ENCODE results near the gene CACNA1H.

The CACNA1H gene

GRCh38 chr16:1150511-1150982, 2.4 kb upstream of the CACNA1H start:
- TF ChIP-seq CTCF (conservative IDR thresholded peaks at IDR 0.05) = no peak
- no peak overlapping the region for H3K27ac ChIP-seq

GRCh38 chr16:1151424-1152122, 1.3 kb upstream of the CACNA1H start:
- H3K27ac ChIP-seq = peak overlapping the region; percentile 21; the same call in 1 of the 2 replicates
- no peak for TF ChIP-seq CTCF (conservative IDR thresholded peaks at IDR 0.05)

DNA sequence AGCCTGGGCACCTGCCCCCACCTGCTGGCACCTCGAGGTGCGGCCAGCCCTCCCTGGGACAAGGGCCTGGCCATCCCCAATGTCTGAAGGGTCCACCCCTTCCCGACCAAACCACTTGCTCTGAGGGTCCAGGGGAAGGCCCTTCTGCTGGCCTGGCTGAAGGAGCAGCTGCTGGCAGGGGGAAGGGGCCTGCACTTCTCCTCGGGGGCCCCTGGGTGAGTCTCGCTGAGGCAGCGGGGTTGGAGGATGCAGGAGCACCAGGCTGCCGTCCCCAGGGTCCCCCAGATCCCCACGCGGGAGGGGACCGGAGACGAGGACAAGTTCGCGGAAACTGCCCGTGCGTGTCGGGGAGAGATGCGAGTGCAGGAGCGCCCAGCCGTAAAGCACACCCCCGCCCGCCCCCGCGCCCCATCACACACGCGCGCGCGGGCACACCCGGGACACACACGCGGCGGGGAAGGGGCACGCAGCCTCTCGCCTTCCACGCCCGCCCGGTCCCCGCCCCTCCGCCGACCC, 725 bp upstream of the CACNA1H start:
- no peak for TF ChIP-seq CTCF (conservative IDR thresholded peaks at IDR 0.05)
- peak overlapping the region; percentile 21; the same call in 1 of the 2 replicates for H3K27ac ChIP-seq

GRCh38 chr16:1153480-1154160, 714 bp downstream of the CACNA1H start:
- TF ChIP-seq CTCF (conservative IDR thresholded peaks at IDR 0.05) = no peak
- H3K27ac ChIP-seq = peak overlapping the region; percentile 88

DNA sequence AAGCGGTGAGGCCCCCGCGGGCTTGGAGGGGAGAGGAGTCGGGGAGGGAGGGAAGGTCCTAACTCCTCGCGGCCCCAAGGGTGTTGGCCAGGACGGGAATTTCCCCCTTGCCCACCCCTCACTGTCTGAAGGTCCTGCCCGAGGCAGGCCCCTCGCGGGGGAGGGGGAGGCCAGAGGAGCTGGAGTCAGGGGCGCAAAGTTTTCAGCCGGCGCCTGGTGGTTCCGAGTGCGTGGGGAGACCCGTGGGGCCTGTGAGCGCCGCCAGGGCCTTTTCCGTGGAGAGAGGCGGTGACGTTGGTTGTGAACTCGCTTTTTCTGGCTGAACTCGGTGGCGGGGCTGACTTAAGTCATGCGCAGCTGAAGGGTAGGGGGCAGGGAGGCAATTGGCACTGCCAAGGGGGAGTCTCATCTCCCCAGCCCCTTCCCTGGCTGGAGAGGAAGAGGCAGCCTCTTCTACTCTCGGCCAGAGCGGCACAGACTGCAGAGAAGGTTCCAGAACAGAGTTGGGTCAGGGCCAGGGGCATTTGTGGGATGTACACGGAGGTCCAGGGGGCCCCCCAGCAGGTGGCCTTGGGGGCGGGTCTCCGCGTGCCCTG, 1.5 kb downstream of the CACNA1H start:
- peak overlapping the region; percentile 88 for H3K27ac ChIP-seq
- no peak for TF ChIP-seq CTCF (conservative IDR thresholded peaks at IDR 0.05)

GRCh38 chr16:1154887-1155331, 2.0 kb downstream of the CACNA1H start:
- no peak for TF ChIP-seq CTCF (conservative IDR thresholded peaks at IDR 0.05)
- peak overlapping the region; percentile 88 for H3K27ac ChIP-seq
